DMS79 (cell line): Measurements from ENCODE around the gene SPACA5B.
"Not testable (repeated sequence)": the region's sequence is repeated elsewhere in the genome, so short reads cannot be mapped to it uniquely, and the experiment has no call there.

Source experiments
- DNase-seq: peaks from one replicate; lab custom pipeline; 2025; lab: John Stamatoyannopoulos, UW

SPACA5B gene

DNA sequence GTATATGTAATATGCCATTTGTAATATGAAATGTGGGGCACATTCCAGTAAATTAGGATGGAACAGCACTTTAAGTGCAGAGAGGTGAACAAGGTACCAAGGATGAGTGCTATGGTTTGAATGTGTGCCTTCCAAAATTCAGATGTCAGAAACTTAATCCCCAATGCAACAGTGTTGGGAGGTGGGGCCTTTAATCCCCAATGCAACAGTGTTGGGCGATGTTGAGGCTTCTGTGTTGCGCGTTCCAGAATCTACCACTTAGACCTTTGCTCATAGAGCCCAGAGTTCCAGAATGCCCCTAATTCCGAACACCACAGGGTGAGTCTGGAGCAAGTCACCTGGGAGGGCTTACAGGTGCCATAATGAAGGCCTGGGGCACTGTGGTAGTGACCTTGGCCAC is at the start of gene SPACA5B:
Gene SPACA5B, plus strand, starts transcription at position 301 of the 400 bp plus-strand sequence. Its CDS starts 62 bp downstream, at position 363.
- DNase-seq = not testable (repeated sequence)

DNA sequence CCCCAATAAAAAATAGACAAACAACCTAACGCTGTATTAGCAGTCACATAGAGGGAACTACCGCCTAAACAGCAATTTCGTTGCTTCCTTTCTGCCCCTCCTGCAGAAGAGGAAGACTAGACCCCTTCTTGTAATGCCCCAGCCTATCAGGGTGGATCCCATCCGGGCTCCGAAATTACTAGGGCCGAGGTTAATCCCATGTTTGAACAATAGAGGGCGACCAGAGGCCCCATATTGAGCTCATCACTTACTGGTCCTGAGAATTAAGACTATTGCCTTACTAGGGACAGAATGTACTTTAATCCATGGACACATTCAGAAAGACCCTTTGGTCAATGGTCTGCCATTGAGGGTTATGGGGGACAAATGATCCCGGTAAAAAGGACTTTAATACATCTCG is 47.2 kb upstream of the SPACA5B start:
- no peak for DNase-seq

DNA sequence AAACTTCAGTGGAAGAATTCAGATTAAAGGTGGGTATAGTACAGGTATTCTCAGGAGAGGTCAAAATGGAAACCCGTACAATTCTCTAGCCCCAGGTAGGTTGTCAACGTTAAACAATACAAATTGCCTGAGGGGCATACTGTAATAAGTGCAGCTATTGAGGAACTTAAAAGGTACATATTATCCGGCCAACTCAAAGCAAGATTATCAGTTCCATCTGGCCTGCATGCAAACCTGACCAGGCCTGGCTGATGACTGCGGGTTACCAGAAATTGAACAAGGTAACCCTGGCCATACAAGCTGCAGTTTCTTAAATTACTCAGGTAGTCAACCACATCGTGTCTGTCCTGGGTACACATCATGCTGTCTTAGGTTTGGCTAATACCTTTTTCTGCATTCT is 46.7 kb upstream of the SPACA5B start:
- no peak for DNase-seq

DNA sequence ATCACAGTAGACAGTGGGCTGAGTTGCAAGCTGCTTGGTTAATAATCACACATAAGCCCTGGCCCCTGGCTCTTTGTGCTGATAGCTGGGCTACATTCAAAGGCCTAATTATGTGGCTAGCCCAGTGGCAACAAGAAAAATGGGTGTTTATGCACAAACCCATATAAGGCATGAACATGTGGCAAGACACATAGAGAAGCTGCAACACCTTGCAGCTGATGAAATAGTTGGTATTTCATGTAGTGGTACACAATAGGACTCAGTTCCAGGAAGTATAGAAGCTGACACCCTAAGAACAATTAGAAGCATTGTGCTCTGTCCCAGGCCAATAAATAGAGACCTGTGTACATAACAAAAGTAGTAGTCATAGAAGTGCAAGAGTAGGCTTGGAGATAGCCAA is 44.3 kb upstream of the SPACA5B start:
- no peak for DNase-seq

DNA sequence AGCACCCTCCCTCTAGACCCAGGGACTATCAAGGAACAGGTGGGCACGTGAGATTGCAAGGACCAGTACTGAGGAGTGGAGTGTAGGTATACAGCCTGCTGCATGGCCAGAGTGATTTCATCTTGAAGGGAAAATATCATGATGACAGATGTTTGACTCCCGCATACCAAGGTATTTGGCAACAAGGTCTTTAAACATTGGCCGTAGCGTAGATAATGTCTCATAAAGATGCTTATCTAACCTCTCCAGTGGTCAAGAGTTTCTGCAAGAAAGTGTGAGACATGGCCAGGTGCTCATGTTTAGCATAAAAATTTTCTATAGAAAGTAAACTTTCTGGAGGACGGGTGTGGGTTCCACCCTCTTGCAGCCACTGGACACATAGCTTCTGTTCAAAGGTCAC is 40.3 kb upstream of the SPACA5B start:
- no peak for DNase-seq

DNA sequence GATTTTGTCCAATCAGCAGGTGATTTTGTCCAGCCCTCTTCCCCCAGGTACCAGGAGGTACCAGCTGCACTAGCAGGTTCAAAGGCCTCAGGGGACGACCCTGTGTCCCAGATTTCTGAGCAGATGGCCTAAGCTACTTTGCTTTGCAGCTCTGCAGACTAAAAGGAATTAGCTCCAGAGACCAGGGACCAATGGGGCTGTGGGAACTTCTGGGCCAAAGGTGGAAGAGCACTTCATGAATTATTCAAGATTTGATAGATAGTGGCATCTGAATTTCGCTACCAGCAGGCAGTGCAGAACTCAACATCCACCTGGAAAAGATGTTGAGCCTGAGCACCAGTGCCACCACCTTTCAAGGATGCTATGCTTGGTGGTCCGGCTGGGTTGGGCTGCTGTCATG is 37.9 kb upstream of the SPACA5B start:
- not testable (repeated sequence) for DNase-seq

DNA sequence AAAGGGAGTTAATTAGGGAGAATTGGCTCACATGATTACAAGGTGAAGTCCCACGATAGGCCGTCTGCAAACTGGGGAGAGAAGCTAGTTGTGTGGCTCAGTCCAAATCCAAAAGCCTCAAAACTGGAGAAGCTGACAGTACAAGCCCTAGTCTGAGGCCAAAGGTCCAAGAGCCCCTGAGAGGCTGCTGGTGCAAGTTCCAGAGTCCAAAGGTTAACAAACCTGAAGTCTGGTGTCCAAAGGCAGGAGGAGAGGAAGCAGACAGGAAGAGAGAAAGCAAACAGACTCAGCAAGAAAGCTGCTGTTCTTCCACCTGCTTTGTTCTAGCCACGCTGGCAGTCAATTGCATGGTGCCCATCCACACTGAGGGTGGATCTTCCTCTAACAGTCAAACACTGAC is 29.0 kb upstream of the SPACA5B start:
- DNase-seq = no peak

DNA sequence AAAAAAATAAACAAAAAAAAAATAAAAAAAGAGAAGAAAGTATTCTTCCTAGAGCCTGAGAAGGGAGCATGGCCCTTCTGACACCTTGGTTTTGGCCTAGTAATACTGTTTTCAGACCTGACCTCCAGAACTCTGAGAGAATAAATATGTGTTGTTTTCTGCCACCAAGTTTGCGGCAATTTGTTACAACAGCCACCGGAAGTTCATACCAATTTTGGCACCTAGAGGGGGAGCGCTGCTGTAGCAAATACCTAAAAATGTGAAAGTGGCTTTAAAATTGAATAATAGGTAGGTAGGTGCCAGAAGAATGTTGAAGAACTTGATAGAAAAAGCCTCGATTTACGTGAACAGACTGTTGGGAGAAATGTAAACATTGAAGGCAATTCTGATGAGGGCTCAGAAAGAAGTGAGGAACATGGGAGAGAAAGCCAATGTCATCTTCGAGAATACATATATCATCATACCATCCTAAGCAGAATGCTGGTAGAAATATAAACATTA is 27.5 kb upstream of the SPACA5B start:
- no peak for DNase-seq

DNA sequence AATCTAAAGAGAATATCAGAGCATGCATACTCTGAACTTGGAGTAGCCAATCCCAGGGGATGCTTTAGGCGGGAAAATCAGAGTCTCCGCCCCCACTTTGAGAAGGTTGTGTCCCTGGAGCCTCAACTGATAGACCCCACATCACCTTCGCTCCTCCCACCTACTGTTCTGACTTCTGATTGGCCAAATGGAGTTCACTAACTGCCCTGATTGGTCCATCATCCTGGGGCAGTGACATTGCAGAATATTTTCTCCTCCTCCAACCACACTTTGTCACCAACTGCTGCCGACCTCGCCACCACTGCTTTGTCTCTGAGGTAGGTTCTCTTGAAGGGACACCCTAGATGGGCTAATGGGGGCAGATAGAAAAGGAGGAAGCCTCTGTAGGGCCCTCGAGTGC is 22.7 kb upstream of the SPACA5B start:
- no peak for DNase-seq

DNA sequence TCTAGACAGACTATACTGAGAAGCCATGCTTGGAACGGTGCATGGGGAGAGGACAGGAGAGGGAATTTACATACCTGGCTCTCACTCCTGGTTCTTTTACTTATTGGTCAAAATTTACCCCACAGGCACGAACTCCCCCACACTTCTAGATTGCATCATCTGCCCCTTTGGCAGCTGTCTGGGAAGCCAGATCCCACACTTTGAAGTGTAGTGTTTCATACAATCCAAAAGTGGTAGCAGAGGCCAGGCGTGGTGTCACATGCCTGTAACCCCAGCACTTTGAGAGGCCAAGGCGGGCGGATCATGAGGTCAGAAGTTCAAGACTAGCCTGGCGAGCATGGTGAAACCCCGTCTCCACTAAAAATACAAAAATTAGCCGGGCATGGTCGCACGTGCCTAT is 5.1 kb upstream of the SPACA5B start:
- DNase-seq = not testable (repeated sequence)

DNA sequence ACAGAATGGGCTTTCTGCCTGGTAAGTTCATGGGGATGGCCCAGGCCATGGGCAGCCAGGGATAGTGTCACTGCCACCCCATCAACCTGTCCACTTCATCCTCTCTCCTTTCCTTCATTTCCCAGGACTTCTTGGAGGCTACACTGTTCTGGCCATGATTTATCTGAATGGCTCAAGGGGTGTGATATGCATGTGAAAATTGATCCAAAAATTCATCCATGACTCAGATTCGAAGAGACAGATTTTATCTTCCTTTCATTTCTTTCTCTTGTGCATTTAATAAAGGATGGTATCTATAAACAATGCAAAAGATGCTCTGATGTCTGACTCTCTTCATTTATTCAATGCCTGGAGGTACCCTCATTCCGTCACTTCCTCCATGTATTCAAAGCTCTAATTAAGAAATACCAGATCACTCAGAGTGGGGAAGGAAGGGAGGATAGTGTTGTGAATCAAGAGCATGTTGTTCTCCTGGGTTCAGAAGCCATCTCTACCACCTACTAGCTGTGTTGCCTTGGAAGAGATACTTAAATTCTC is 1.9 kb downstream of the SPACA5B start:
- DNase-seq = not testable (repeated sequence)

DNA sequence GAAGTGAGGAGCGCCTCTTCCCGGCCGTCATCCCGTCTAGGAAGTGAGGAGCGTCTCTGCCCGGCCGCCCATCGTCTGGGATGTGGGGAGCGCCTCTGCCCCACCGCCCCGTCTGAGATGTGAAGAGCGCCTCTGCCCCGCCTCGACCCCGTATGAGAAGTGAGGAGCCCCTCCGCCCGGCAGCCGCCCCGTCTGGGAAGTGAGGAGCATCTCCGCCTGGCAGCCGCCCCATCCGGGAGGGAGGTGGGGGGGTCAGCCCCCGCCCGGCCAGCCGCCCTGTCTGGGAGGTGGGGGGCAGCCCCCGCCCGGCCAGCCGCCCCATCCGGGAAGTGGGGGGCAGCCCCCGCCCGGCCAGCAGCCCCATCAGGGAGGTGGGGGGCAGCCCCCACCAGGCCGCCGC is 8.7 kb downstream of the SPACA5B start:
- not testable (repeated sequence) for DNase-seq

DNA sequence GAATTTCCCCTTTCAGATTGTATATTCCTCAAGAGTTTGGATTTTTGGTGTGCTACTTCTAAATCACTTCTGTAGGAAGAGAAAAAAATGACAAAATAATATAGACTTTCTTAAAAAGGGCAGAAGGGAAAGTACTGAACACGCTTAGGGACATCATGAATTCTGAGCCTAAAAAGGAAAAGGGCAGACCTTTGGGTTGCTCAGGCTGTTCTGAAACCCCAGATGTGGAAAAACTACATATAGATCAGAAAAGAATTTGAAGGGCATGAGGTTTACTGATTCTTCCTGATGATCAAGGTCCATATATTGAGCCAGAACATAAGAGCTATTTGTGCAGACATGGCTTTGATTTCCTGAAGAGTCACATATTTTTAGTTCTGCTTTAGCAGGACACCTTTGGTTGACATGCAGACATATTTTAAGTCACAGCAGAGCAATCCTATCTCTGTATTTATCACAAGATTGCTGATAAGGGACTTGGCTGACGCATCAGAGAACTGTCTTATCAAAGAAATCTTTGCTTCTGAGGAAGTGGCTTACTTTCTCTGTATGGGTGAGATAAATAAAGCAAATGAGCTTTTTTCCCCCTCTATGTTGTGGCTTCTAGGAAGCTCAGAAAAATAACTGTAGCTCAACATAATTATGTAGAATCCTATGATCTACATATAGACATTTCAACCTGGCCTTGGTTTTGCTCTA is 11.5 kb downstream of the SPACA5B start:
- DNase-seq = not testable (repeated sequence)

DNA sequence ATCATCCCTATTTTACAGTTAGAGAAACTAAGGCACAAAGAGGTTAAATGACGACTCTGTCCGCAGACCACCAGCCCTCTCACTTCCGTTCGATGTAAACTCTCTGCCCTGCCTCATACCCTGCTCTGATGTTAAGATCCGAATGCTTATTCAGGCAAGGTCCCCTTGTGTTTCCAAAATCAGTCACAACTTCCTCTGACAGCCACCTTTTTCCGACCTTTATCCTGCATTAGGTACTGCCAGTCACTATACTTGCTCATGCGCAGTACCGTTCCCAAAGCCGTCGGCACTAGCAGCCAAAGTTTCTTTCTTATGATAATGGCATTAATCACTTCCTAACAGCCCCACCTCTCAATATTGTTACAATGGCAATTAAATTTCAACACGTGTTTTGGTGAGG is 12.3 kb downstream of the SPACA5B start:
- not testable (repeated sequence) for DNase-seq

DNA sequence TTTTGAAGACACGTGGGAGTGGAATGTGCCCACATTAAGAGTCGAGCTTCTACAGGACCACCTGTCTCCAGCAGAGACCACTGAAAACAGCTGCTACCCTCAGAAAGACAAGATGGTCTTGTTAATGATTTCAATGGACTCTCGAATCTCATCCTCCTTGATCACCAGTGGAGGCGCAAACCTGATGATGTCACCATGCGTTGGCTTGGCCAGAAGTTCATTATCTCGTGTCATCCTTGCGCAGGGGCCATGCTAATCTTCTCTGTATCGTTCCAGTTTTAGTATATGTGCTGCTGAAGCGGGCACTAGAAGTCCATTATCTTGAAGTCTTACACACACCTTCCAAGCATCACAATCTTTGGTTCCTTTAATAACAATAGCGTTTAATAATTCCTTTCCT is 23.3 kb downstream of the SPACA5B start:
- DNase-seq = no peak

DNA sequence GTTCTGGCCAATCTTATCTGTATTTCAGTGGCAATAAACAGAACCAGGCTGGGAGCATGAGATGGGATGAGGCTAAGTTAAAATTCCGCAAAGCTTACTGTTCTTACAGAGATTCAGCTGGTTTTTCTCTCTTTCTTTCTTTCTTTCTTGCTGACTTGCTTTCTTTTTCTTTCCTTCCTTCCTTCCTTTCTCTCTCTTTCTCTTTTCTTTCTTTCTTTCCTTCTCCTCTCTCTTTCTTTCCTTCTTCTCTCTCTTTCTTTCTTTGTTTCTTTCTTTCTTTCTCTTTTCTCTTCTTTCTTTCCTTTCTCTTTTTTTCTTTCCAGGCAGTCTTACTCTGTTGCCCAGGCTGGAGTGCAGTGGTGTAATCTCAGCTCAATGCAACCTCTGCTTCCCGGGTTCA is 24.4 kb downstream of the SPACA5B start:
- DNase-seq = no peak

DNA sequence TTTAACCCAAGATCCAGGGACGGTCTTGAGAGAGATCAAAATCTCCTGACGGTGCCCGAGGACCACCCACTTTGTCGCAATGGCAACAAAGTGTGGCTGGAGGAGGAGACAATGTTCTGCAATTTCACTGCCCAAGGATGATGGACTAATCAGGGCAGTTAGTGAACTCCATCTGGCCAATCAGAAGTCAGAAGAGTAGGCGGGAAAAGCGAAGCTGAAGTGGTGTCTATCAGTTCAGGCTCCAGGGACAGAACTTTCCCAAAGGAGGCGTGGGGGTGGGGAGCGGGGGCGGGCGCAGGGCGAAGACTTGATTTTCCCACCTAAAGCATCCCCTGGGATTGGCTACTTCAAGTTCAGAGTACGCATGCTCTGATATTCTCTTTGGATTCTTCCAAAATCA is 25.6 kb downstream of the SPACA5B start:
- no peak for DNase-seq

DNA sequence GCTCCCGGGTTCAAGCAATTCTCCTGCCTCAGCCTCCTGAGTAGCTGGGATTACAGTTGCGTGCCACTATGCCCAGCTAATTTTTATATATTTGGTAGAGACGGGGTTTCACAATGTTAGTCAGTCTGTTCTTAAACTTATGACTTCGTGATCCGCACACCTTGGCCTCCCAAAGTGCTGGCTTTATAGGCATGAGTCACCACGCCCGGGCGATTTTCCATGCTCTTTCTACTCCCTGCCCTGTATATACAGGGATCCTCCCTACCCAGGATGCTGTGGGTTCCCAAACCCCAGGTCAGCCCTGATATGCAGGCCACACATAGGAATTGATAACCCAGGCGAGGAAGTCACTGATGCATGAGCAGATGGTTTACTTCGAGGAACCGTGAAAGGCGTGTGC is 34.8 kb downstream of the SPACA5B start:
- no peak for DNase-seq

DNA sequence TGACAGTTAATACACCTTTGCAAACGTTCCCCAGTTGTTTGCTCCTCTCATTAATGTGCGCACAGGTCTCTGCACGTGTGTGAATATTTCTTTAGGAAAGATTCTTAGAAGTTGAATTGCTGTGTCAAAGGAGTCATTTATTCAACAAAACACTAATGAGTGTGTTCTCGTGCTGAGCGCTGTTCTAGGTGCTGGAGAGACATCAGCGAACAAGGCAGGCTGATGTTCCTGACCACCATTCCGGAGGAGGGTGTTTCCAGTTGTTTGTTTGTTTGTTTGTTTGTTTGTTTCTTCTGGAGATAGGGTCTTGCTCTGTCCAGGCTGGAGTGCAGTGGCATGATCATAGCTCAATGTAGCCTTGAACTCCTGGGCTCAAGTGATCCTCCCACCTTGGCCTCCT is 35.9 kb downstream of the SPACA5B start:
- DNase-seq = not testable (repeated sequence)

DNA sequence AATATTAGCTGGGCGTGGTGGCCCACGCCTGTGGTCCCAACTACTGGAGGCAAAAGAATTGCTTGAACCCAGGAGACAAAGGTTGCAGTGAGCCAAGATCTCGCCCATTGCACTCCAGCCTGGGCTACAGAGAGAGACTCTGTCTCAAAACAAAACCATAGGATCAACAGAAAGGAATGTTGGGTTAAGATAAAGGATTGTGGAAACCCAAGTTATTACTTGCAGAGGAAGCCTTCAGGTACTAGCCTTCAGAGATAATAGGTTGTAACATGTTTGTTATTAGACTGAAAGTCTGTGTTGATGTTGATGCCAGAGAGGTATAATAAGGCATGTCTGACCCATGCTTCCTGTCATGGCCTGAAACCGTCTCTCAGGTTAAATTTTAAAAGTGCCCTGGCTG is 49.3 kb downstream of the SPACA5B start:
- DNase-seq = no peak

DNA sequence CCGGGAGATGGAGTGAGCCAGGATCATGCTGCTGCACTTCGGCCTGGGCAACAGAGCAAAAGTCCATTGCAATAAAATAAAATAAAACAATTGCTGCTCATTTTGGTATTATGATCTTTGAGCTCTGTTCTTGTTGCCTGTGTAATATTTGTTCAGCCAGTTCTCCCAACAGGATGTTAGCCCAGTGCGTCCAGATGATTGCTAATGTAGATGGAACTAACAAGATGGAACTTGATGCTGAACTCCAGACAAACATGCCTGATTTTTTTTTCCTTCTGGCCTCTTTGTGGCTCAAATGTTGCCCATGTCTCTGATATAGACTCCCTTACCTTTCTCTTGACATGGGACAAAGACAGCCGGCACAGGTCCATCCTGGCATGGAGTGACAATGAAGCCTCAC is 50.4 kb downstream of the SPACA5B start:
- no peak for DNase-seq

DNA sequence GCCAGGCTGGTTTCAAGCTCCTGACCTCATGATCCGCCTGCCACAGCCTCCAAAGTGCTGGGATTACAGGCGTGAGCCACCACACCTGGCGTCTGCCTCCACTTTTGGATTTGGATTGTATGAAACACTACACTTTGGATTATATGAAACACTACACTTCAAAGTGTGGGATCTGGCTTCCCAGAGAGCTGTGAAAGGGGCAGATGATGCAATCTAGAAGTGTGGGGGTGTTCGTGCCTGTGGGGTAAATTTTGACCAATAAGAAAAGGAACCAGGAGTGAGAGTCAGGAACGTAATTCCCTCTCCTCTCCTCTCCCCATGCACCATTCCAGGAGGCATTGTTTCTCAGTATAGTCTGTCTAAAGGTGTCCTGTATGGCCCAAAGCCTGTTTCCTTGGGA is 51.5 kb downstream of the SPACA5B start:
- DNase-seq = not testable (repeated sequence)
